ENCODE data around the gene ARHGAP8.
"Not testable (repeated sequence)": the region's sequence is repeated elsewhere in the genome, so short reads cannot be mapped to it uniquely, and the experiment has no call there.

Gene ARHGAP8

GRCh38 chr22:44855855-44856254 lies 103.5 kb downstream of the ARHGAP8 start:
- H3K36me3 ChIP-seq (ENCODE audit: control insufficient read depth, insufficient read depth, low read length), result no peaks in the 10 kb centered on the region
- no peaks in the 10 kb centered on the region for H3K9me3 ChIP-seq (ENCODE audit: control insufficient read depth, low read length)
- no peaks in the 10 kb centered on the region for H3K27me3 ChIP-seq (ENCODE audit: control insufficient read depth, insufficient read depth, low read length, poor library complexity, severe bottlenecking)
- WGBS, 2 experiments, result 91 to 93% methylated on average over 5 of the region's 5 CpGs
- no peaks in the 10 kb centered on the region for H3K4me1 ChIP-seq (ENCODE audit: control insufficient read depth, insufficient read depth, low read length)
- H3K4me3 ChIP-seq (ENCODE audit: insufficient read depth, low read depth, low read length), result no peak overlapping the region
- H3K27ac ChIP-seq (ENCODE audit: insufficient read depth, low read depth, low read length, poor library complexity, severe bottlenecking), result no peak overlapping the region

DNA sequence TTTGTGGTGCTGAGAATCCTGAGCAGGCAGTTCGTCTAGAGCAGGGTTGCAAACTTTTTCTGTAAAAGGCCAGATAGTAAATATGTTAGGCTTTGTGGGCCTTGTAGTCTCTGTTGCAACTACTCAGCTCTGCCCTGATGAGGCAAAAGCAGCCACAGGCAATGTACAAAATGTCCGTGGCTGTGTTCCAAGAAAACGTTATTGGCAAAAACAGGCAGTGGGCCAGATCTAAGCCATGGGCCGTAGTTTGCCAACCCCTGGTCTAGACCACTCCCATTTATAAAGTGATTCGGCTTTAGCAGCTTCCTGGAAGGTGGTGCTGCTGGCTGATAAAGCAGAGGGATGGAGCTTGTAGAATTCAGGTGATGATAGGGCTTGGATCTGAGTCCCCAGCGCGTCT lies 106.4 kb downstream of the ARHGAP8 start:
- 94 to 95% methylated on average over 7 of the region's 7 CpGs for WGBS, 2 experiments
- not testable (repeated sequence) for H3K4me1 ChIP-seq (ENCODE audit: control insufficient read depth, insufficient read depth, low read length)

DNA sequence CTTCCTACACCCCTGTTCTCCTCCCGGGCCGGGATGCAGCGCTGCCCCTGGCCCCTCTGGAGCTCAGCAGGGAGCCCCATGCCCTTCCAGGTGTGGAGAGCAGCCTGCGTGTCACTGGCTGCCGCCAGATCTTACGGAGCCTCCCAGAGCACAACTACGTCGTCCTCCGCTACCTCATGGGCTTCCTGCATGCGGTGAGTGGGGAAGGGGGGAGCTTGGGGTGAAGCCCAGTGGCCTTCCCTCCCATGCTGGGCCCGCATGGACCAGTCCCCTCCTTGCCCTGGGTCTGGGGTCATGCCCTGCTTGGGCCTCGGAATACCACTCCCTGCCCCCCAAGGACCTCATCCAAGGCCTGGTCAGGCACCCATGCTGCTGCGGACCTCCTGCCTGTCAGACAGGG lies 107.3 kb downstream of the ARHGAP8 start:
- Histone ChIP-seq H3K36me3 (ENCODE audit: control insufficient read depth, insufficient read depth, low read length) (no peaks in the 10 kb centered on the region), H3K9me3 (ENCODE audit: control insufficient read depth, low read length) (no peaks in the 10 kb centered on the region), H3K4me3 (ENCODE audit: insufficient read depth, low read depth, low read length) (no peak overlapping the region), H3K4me1 (ENCODE audit: control insufficient read depth, insufficient read depth, low read length) (no peaks in the 10 kb centered on the region), H3K27ac (ENCODE audit: insufficient read depth, low read depth, low read length, poor library complexity, severe bottlenecking) (no peak overlapping the region), H3K27me3 (ENCODE audit: control insufficient read depth, insufficient read depth, low read length, poor library complexity, severe bottlenecking) (no peaks in the 10 kb centered on the region)
- WGBS, 2 experiments, result 93 to 95% methylated on average over 13 of the region's 13 CpGs

More for the DNA sequence above, 106.4 kb downstream of the ARHGAP8 start:
- not testable (repeated sequence) for H3K36me3 ChIP-seq (ENCODE audit: control insufficient read depth, insufficient read depth, low read length); H3K9me3 ChIP-seq (ENCODE audit: control insufficient read depth, low read length); H3K27me3 ChIP-seq (ENCODE audit: control insufficient read depth, insufficient read depth, low read length, poor library complexity, severe bottlenecking); H3K27ac ChIP-seq (ENCODE audit: insufficient read depth, low read depth, low read length, poor library complexity, severe bottlenecking); H3K4me3 ChIP-seq (ENCODE audit: insufficient read depth, low read depth, low read length)

DNA sequence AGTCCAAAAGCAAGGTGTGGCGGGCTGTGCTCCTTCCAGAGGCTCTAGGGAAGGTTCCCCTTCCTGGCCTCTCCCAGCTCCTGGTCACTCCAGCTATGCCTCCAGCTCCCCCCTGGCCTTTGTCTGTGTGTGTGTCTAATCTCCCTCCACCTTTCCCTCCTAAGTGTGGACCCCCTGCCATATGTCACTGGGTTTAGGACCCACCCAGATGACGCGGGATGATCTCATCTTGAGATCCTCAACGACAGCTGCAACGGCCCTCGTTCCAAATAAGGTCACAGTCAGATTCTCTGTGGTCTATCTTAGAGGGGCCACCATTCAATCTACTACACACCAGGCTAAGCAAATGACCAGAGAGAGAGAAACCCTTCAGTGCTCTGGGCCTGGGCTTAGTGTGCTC lies 107.9 kb downstream of the ARHGAP8 start:
- H3K4me1 ChIP-seq (ENCODE audit: control insufficient read depth, insufficient read depth, low read length), result no peaks in the 10 kb centered on the region
- H3K27ac ChIP-seq (ENCODE audit: insufficient read depth, low read depth, low read length, poor library complexity, severe bottlenecking), result no peak overlapping the region
- H3K36me3 ChIP-seq (ENCODE audit: control insufficient read depth, insufficient read depth, low read length), result no peaks in the 10 kb centered on the region
- no peaks in the 10 kb centered on the region for H3K9me3 ChIP-seq (ENCODE audit: control insufficient read depth, low read length)
- H3K27me3 ChIP-seq (ENCODE audit: control insufficient read depth, insufficient read depth, low read length, poor library complexity, severe bottlenecking), result no peaks in the 10 kb centered on the region
- no peak overlapping the region for H3K4me3 ChIP-seq (ENCODE audit: insufficient read depth, low read depth, low read length)
- 87 to 92% methylated on average over 6 of the region's 6 CpGs for WGBS, 2 experiments

DNA sequence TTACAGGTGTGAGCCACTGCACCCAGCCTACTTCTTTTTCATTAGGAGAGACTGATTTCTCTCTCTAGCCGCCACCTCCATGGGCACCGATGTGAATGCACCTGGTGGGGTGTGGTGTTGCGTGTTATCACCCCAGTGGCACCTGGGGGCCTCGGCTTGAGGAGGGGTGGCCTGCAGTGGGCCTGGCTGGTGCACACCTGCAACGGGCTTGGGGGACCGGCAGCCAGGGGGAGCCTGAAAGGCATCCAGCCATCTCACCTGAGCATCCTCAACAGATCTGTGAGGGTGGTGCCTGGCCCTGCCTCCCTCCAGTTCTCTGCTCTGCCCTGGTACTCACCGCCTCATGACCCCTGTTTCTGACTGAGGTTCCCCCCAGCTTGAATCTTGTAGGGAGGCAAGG lies 108.9 kb downstream of the ARHGAP8 start:
- Histone ChIP-seq H3K27me3 (ENCODE audit: control insufficient read depth, insufficient read depth, low read length, poor library complexity, severe bottlenecking) (no peaks in the 10 kb centered on the region), H3K4me3 (ENCODE audit: insufficient read depth, low read depth, low read length) (no peak overlapping the region), H3K9me3 (ENCODE audit: control insufficient read depth, low read length) (no peaks in the 10 kb centered on the region), H3K27ac (ENCODE audit: insufficient read depth, low read depth, low read length, poor library complexity, severe bottlenecking) (no peak overlapping the region), H3K36me3 (ENCODE audit: control insufficient read depth, insufficient read depth, low read length) (no peaks in the 10 kb centered on the region), H3K4me1 (ENCODE audit: control insufficient read depth, insufficient read depth, low read length) (no peaks in the 10 kb centered on the region)
- 92 to 95% methylated on average over 7 of the region's 7 CpGs for WGBS, 2 experiments

DNA sequence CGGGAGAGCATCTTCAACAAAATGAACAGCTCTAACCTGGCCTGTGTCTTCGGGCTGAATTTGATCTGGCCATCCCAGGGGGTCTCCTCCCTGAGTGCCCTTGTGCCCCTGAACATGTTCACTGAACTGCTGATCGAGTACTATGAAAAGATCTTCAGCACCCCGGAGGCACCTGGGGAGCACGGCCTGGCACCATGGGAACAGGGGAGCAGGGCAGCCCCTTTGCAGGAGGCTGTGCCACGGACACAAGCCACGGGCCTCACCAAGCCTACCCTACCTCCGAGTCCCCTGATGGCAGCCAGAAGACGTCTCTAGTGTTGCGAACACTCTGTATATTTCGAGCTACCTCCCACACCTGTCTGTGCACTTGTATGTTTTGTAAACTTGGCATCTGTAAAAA lies 109.9 kb downstream of the ARHGAP8 start:
- Histone ChIP-seq H3K27ac (ENCODE audit: insufficient read depth, low read depth, low read length, poor library complexity, severe bottlenecking) (no peak overlapping the region), H3K27me3 (ENCODE audit: control insufficient read depth, insufficient read depth, low read length, poor library complexity, severe bottlenecking) (no peaks in the 10 kb centered on the region), H3K9me3 (ENCODE audit: control insufficient read depth, low read length) (no peaks in the 10 kb centered on the region), H3K4me3 (ENCODE audit: insufficient read depth, low read depth, low read length) (no peak overlapping the region), H3K36me3 (ENCODE audit: control insufficient read depth, insufficient read depth, low read length) (no peaks in the 10 kb centered on the region), H3K4me1 (ENCODE audit: control insufficient read depth, insufficient read depth, low read length) (no peaks in the 10 kb centered on the region)
- WGBS, 2 experiments, result 96 to 97% methylated on average over 11 of the region's 11 CpGs

GRCh38 chr22:44862981-44863860 lies 110.8 kb downstream of the ARHGAP8 start:
- no peak overlapping the region for H3K4me3 ChIP-seq (ENCODE audit: insufficient read depth, low read depth, low read length)
- H3K27ac ChIP-seq (ENCODE audit: insufficient read depth, low read depth, low read length, poor library complexity, severe bottlenecking), result no peak overlapping the region
- H3K4me1 ChIP-seq (ENCODE audit: control insufficient read depth, insufficient read depth, low read length), result no peaks in the 10 kb centered on the region
- no peaks in the 10 kb centered on the region for H3K9me3 ChIP-seq (ENCODE audit: control insufficient read depth, low read length)
- H3K36me3 ChIP-seq (ENCODE audit: control insufficient read depth, insufficient read depth, low read length), result no peaks in the 10 kb centered on the region
- H3K27me3 ChIP-seq (ENCODE audit: control insufficient read depth, insufficient read depth, low read length, poor library complexity, severe bottlenecking), result no peaks in the 10 kb centered on the region
- WGBS, 2 experiments, result 89 to 92% methylated on average over 19 of the region's 19 CpGs

DNA sequence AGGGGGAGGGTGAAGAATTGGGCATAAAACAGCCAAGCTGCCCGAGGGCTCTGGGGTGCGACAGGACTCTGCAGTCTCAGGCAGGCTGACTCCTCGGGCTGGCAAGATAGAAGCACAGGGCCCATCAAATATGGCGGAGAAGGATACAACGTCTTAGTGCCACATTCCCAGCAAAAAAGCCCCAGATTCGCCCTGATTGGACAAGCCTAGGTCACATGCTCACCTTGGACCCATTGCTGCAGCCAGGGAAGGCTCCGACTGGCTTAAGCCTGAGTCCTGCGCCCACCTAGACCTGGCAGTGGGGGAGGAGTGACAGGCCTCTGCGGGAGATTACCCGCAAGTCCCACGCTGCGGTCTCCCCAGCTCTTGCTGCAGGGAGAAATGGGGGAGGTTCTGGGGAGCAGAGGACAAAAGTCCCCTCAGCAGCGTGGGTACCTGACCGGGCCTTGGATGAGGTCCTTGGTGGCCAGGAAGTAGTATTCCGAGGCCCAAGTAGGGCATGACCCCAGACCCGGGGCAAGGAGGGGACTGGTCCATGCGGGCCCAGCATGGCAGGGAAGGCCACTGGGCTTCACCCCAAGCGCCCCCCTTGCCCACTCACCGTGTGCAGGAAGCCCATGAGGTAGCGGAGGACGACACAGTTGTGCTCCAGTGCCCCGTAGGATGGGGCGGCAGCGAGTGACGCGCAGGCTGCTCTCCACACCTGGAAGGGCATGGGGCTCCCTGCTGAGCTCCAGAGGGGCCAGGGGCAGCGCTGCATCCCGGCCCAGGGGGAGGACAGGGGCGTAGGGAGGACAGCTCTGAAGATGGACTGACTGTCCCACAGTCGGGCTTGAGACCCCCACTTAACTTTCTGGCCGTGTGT lies 113.0 kb downstream of the ARHGAP8 start:
- WGBS, 2 experiments, result 91 to 93% methylated on average over 31 of the region's 31 CpGs

DNA sequence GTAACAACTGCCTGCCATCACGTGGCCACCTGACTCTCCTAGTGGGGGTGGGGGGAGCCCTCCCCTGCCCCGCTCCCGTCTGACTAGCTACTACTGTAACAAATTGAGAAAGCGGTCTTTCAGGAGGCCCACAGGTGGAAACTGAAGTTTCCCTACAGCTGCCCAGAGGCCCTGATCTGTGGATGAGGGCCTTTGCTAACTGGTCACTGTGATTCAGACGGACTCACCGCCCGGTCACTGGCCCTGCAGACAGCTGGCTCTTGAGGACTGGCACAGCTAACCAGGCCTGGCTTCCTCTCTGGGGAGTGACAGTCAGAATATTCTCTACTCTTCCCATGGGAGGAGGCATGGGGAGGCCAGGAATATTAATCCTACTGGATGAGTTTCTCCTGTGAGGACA lies 116.8 kb downstream of the ARHGAP8 start:
- Histone ChIP-seq H3K36me3 (ENCODE audit: control insufficient read depth, insufficient read depth, low read length) (peaks cover 7% of the 10 kb centered on the region), H3K4me1 (ENCODE audit: control insufficient read depth, insufficient read depth, low read length) (no peaks in the 10 kb centered on the region), H3K27me3 (ENCODE audit: control insufficient read depth, insufficient read depth, low read length, poor library complexity, severe bottlenecking) (no peaks in the 10 kb centered on the region), H3K4me3 (ENCODE audit: insufficient read depth, low read depth, low read length) (no peak overlapping the region), H3K27ac (ENCODE audit: insufficient read depth, low read depth, low read length, poor library complexity, severe bottlenecking) (no peak overlapping the region), H3K9me3 (ENCODE audit: control insufficient read depth, low read length) (no peaks in the 10 kb centered on the region)
- WGBS, 2 experiments, result 89 to 93% methylated on average over 7 of the region's 7 CpGs

More for the DNA sequence above, 113.0 kb downstream of the ARHGAP8 start:
- Histone ChIP-seq H3K9me3 (ENCODE audit: control insufficient read depth, low read length) (no peaks in the 10 kb centered on the region), H3K36me3 (ENCODE audit: control insufficient read depth, insufficient read depth, low read length) (no peaks in the 10 kb centered on the region), H3K4me1 (ENCODE audit: control insufficient read depth, insufficient read depth, low read length) (no peaks in the 10 kb centered on the region), H3K27ac (ENCODE audit: insufficient read depth, low read depth, low read length, poor library complexity, severe bottlenecking) (no peak overlapping the region), H3K27me3 (ENCODE audit: control insufficient read depth, insufficient read depth, low read length, poor library complexity, severe bottlenecking) (no peaks in the 10 kb centered on the region), H3K4me3 (ENCODE audit: insufficient read depth, low read depth, low read length) (no peak overlapping the region)

- Histone ChIP-seq H3K36me3 (ENCODE audit: control insufficient read depth, insufficient read depth, low read length) (peaks cover 7% of the 10 kb centered on the region), H3K4me3 (ENCODE audit: insufficient read depth, low read depth, low read length) (no peak overlapping the region), H3K27me3 (ENCODE audit: control insufficient read depth, insufficient read depth, low read length, poor library complexity, severe bottlenecking) (no peaks in the 10 kb centered on the region), H3K27ac (ENCODE audit: insufficient read depth, low read depth, low read length, poor library complexity, severe bottlenecking) (no peak overlapping the region), H3K4me1 (ENCODE audit: control insufficient read depth, insufficient read depth, low read length) (no peaks in the 10 kb centered on the region), H3K9me3 (ENCODE audit: control insufficient read depth, low read length) (no peaks in the 10 kb centered on the region)
- WGBS, 2 experiments, result 68 to 70% methylated on average over 5 of the region's 5 CpGs
Observed at GRCh38 chr22:44870021-44870420, 117.6 kb downstream of the ARHGAP8 start.

All from ectodermal cell (in vitro differentiated cells).